Lung (tissue), 12 donors: Measurements from ENCODE around the gene FBXO33. TPM values are rescaled to one million over a fixed set of nuclear protein-coding genes. Genes with fewer than 3 reads are reported as not detected.

Experiments used
- ATAC-seq: fragments of 200-7000 bp; cut with Tn5 transposase; one replicate; pipeline ENCODE4 v1.9.1; 2020; ENCODE audit warnings: moderate number of reproducible peaks; ENCODE audit not compliant: insufficient read depth, low FRiP score
- DNase-seq, 3 donors: peaks; one replicate each; pipeline ENCODE4 v3.0.0-alpha.2; 2013 to 2017
- H3K27ac ChIP-seq, 2 donors: one replicate each; pipeline ENCODE4 v1.5.1; 2013; ENCODE audit warnings: mild to moderate bottlenecking in 2 of 2, moderate library complexity in 2 of 2, control low read depth in 1 of 2, inconsistent platforms in 1 of 2, low read depth in 1 of 2, low read length in 1 of 2
- H3K27me3 ChIP-seq, 3 donors: one replicate each; pipeline ENCODE4 v1.5.1; 2013; ENCODE audit warnings: low read length in 2 of 3; ENCODE audit not compliant: control insufficient read depth in 3 of 3, insufficient read depth in 3 of 3
- H3K36me3 ChIP-seq, 4 donors: one replicate each; pipeline ENCODE4 v1.5.1; 2013; ENCODE audit warnings: low read length in 4 of 4, mild to moderate bottlenecking in 1 of 4, moderate library complexity in 1 of 4; ENCODE audit not compliant: control insufficient read depth in 4 of 4, insufficient read depth in 4 of 4
- H3K4me1 ChIP-seq, 5 donors: one replicate each; pipeline ENCODE4 v1.5.1; 2013; ENCODE audit warnings: low read length in 5 of 5, mild to moderate bottlenecking in 2 of 5, moderate library complexity in 1 of 5; ENCODE audit not compliant: control insufficient read depth in 5 of 5, insufficient read depth in 5 of 5
- H3K4me3 ChIP-seq: one replicate; pipeline ENCODE4 v1.5.1; 2013; ENCODE audit warnings: mild to moderate bottlenecking, control low read depth, moderate library complexity
- H3K9ac ChIP-seq, 2 donors: one replicate each; pipeline ENCODE4 v1.5.1; 2013; ENCODE audit warnings: low read length in 2 of 2, control low read depth in 1 of 2; ENCODE audit not compliant: insufficient read depth in 1 of 2
- H3K9me3 ChIP-seq, 4 donors: one replicate each; pipeline ENCODE4 v1.5.1; 2013; ENCODE audit warnings: low read length in 3 of 4, mild to moderate bottlenecking in 1 of 4, moderate library complexity in 1 of 4; ENCODE audit not compliant: control insufficient read depth in 4 of 4, insufficient read depth in 3 of 4
- CTCF ChIP-seq: IDR thresholded peaks from 2 replicates; pipeline ENCODE4 v1.5.1; 2012; ENCODE audit warnings: mild to moderate bottlenecking; ENCODE audit errors: control extremely low read depth, extremely low read depth
- WGBS, 2 donors: extraction: QIAGEN DNeasy Blood & Tissue Kit; methylation state at CpG; one replicate each; pipeline ENCODE4 v1.1.7; 2013; 5-methylcytosine and 5-hydroxymethylcytosine counted together
- polyA plus RNA-seq, 2 donors: library from polyadenylated mRNA; stranded (reverse); fragments of 200-250 nt; gene quantifications; one replicate each; pipeline ENCODE4 v1.2.1, GENCODE V29; 2013
- total RNA-seq, 2 donors: library from RNA; depleted of rRNA in 1 of 2; stranded (reverse); fragments of >200 nt in 1 of 2; gene quantifications; one replicate each; pipeline ENCODE4 v1.2.1, GENCODE V29; 2014 to 2021
- donor health status: control.
- donor health status: control.
- donor health status: Bipolar disorder and iron deficiency.
- donor health status: healthy.
- donor health status: DM: yes; HTN: yes; CAD: no.

FBXO33 gene
- total and polyA plus RNA-seq, 4 donors: 4.7 to 17.2 (median 9.5) TPM

- peak overlapping the region; percentile 43 for H3K4me3 ChIP-seq
- DNase-seq (no peak), ATAC-seq (no peak)
- peaks cover 2 to 18% (median 9%) of the 10 kb centered on the region in 5 donors for H3K4me1 ChIP-seq
- no peaks in the 10 kb centered on the region for H3K9me3 ChIP-seq
- peak overlapping the region; percentile 21 to 83 for H3K9ac ChIP-seq
- WGBS, 2 donors: 12 to 23% methylated on average over 8 of the region's 8 CpGs
- TF ChIP-seq CTCF: no peak
- peak overlapping the region; percentile 79 to 87 for H3K27ac ChIP-seq
- H3K27me3 ChIP-seq: peaks cover 0 to 3% (median 3%) of the 10 kb centered on the region in 3 donors
- H3K36me3 ChIP-seq: peaks cover 0 to 3% (median 0%) of the 10 kb centered on the region in 4 donors
Observed at GRCh38 chr14:39433452-39433813, 1.2 kb upstream of the FBXO33 start.

GRCh38 chr14:39432619-39433451 is 602 bp upstream of the FBXO33 start:
- Histone ChIP-seq H3K9me3 (no peaks in the 10 kb centered on the region), H3K4me1 (peaks cover 4 to 18% (median 9%) of the 10 kb centered on the region in 5 donors), H3K27ac (peak overlapping the region; percentile 79 to 91), H3K36me3 (peaks cover 0 to 3% (median 0%) of the 10 kb centered on the region in 4 donors), H3K9ac (peak overlapping the region; percentile 20 to 83), H3K27me3 (peaks cover 0 to 3% (median 3%) of the 10 kb centered on the region in 3 donors), H3K4me3 (peak overlapping the region; percentile 46)
- 0% methylated on average over 38 of the region's 38 CpGs for WGBS, 2 donors
- DNase-seq: peak in 2 of 3 donors; percentile 86 to 88
- ATAC-seq: peak; percentile 90
- no peak for TF ChIP-seq CTCF

- WGBS, 2 donors: 0 to 1% methylated on average over 73 to 81 of the region's 81 CpGs
- peaks cover 0 to 3% (median 0%) of the 10 kb centered on the region in 4 donors for H3K36me3 ChIP-seq
- peaks cover 4 to 18% (median 11%) of the 10 kb centered on the region in 5 donors for H3K4me1 ChIP-seq
- peak overlapping the region; percentile 94 to 97 for H3K9ac ChIP-seq
- H3K27me3 ChIP-seq: peaks cover 0 to 3% (median 3%) of the 10 kb centered on the region in 3 donors
- peak; percentile 52 to 68 (median 68) for DNase-seq
- no peak for ATAC-seq
- H3K4me3 ChIP-seq: peak overlapping the region; percentile 100
- H3K27ac ChIP-seq: peak overlapping the region; percentile 88 to 100
- TF ChIP-seq CTCF: no peak
- H3K9me3 ChIP-seq: no peaks in the 10 kb centered on the region
Observed at GRCh38 chr14:39431416-39432178, 636 bp downstream of the FBXO33 start.
